Panc1 (cell line): ENCODE measurements around the gene GNAI1. TPM values are rescaled to one million over a fixed set of nuclear protein-coding genes. Genes with fewer than 3 reads are reported as not detected.

Experiments used
- ATAC-seq: fragments of 200-7000 bp; cut with Tn5 transposase; 2 replicates; pipeline ENCODE4 v1.9.1; 2020; ENCODE audit warnings: mild to moderate bottlenecking, moderate library complexity
- BruUV-seq: library from RNA; stranded (reverse); fragments of 400-500 nt; replicated peaks from 2 replicates; lab custom pipeline; 2021; lab: Mats Ljungman, UMichigan
- CTCF ChIA-PET: fragments of 300-600 bp; sonication (Branson Sonifier 250); formaldehyde crosslinking; loops from one replicate; lab custom pipeline; 2022; ENCODE audit warnings: antibody characterized with exemption; lab: Charles Lee
- POLR2A ChIA-PET: fragments of 300-600 bp; sonication (Branson Sonifier 250); formaldehyde crosslinking; loops from one replicate; lab custom pipeline; 2022; ENCODE audit warnings: antibody characterized with exemption; lab: Charles Lee
- DNase-seq: peaks from one replicate; pipeline ENCODE4 v3.0.0-alpha.2; 2010; ENCODE audit warnings: low read depth, low spot score
- H3K27ac ChIP-seq: 2 replicates; pipeline ENCODE4 v1.5.1; 2011; ENCODE audit warnings: mild to moderate bottlenecking, low read length, inconsistent platforms
- H3K27me3 ChIP-seq: fragments of 200-500 bp; sonication (Bioruptor generic); 2 replicates; pipeline ENCODE4 v1.6.0; 2014; ENCODE audit warnings: low read length, inconsistent platforms; ENCODE audit not compliant: control insufficient read depth, insufficient read depth
- H3K36me3 ChIP-seq: fragments of 200-500 bp; sonication (Bioruptor generic); 2 replicates; pipeline ENCODE4 v1.5.1; 2014; ENCODE audit warnings: inconsistent platforms, mild to moderate bottlenecking, low read length, moderate library complexity; ENCODE audit not compliant: control insufficient read depth, insufficient read depth
- H3K4me1 ChIP-seq: 2 replicates; pipeline ENCODE4 v1.5.1; 2011; ENCODE audit warnings: inconsistent platforms, mild to moderate bottlenecking, low read length, moderate library complexity; ENCODE audit not compliant: control insufficient read depth, insufficient read depth
- H3K4me3 ChIP-seq, 2 experiments: 2 replicates each; pipeline ENCODE4 v1.5.1; 2011 to 2012; ENCODE audit warnings: low read depth in 2 of 2, low read length in 2 of 2, mild to moderate bottlenecking in 2 of 2, inconsistent platforms in 1 of 2, moderate library complexity in 1 of 2
- H3K9me3 ChIP-seq: fragments of 200-500 bp; sonication (Bioruptor generic); 2 replicates; pipeline ENCODE4 v1.5.1; 2014; ENCODE audit warnings: low read depth, mild to moderate bottlenecking, inconsistent platforms, low read length, moderate library complexity; ENCODE audit not compliant: control insufficient read depth, insufficient read depth
- POLR2AphosphoS5 ChIP-seq: IDR thresholded peaks from 2 replicates; pipeline ENCODE4 v1.6.1; 2012; ENCODE audit warnings: mild to moderate bottlenecking, low read depth, low read length, moderate library complexity
- SIN3A ChIP-seq: IDR thresholded peaks from 2 replicates; pipeline ENCODE4 v1.6.1; 2012; ENCODE audit warnings: low read depth, mild to moderate bottlenecking, low read length, moderate library complexity, borderline replicate concordance; ENCODE audit not compliant: insufficient read depth
- TCF7L2 ChIP-seq: IDR thresholded peaks from 2 replicates; pipeline ENCODE4 v1.6.1; 2011; ENCODE audit warnings: mild to moderate bottlenecking, low read depth, low read length, inconsistent platforms
- in situ Hi-C: cut with HindIII; loops from 2 replicates; pipeline ENCODE4 v1.10.0; 2016; ENCODE audit warnings: low sequenced_read_pairs, low pct_unique_long_range_greater_than_20kb
- intact Hi-C: fragments of 100-400 bp; cut with micrococcal nuclease; formaldehyde crosslinking; loops from one replicate; pipeline ENCODE4 v1.10.0; 2022; ENCODE audit not compliant: unreplicated experiment
- total RNA-seq: library from RNA; stranded (reverse); gene quantifications from one replicate; pipeline ENCODE4 v1.2.1, GENCODE V29; 2021; ENCODE audit not compliant: unreplicated experiment
- TF ChIP-seq, protein P1 (sequence below): fragments of 450-650 bp; IDR thresholded peaks from 2 replicates; pipeline ENCODE4 v1.5.1; 2017; ENCODE audit warnings: mild to moderate bottlenecking
- TF ChIP-seq, protein P2 (sequence below), 2 experiments: IDR thresholded peaks; 2 replicates each; pipeline ENCODE4 v1.6.1; 2011 to 2012; ENCODE audit warnings: low read depth in 2 of 2, control low read depth in 1 of 2, low read length in 1 of 2, mild to moderate bottlenecking in 1 of 2, moderate library complexity in 1 of 2; ENCODE audit not compliant: insufficient read depth in 1 of 2

The GNAI1 gene
- total RNA-seq, 1 experiment from 2014 or later = 19.2 TPM

DNA sequence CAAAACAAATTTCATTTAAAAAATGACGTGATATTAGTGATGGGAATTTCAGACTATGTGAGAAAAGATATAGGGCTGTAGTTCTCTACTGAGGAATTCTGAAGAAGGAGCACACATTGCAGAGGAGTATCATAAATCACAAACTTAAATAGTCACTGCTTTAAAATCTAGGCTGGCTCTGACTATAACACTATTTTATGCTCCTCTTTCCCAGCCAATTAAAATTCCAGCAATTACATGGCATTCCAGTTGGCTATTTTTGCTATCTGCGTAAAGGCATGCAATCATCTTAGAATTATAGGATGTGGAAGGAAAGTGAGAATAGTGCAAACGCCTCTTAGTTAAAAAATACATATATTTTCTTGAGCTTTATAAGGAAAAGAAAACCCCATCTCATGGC is 123.1 kb downstream of the GNAI1 start:
- no peak overlapping the region for H3K4me3 ChIP-seq
- BruUV-seq = no TSS peak
- DNase-seq (no peak), ATAC-seq (no peak)
- H3K27ac ChIP-seq = no peak overlapping the region
- TF ChIP-seq TCF7L2 (no peak), SIN3A (no peak), POLR2AphosphoS5 (no peak)
- TF ChIP-seq, protein P1, sequence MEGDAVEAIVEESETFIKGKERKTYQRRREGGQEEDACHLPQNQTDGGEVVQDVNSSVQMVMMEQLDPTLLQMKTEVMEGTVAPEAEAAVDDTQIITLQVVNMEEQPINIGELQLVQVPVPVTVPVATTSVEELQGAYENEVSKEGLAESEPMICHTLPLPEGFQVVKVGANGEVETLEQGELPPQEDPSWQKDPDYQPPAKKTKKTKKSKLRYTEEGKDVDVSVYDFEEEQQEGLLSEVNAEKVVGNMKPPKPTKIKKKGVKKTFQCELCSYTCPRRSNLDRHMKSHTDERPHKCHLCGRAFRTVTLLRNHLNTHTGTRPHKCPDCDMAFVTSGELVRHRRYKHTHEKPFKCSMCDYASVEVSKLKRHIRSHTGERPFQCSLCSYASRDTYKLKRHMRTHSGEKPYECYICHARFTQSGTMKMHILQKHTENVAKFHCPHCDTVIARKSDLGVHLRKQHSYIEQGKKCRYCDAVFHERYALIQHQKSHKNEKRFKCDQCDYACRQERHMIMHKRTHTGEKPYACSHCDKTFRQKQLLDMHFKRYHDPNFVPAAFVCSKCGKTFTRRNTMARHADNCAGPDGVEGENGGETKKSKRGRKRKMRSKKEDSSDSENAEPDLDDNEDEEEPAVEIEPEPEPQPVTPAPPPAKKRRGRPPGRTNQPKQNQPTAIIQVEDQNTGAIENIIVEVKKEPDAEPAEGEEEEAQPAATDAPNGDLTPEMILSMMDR = no peak
- TF ChIP-seq, protein P2, sequence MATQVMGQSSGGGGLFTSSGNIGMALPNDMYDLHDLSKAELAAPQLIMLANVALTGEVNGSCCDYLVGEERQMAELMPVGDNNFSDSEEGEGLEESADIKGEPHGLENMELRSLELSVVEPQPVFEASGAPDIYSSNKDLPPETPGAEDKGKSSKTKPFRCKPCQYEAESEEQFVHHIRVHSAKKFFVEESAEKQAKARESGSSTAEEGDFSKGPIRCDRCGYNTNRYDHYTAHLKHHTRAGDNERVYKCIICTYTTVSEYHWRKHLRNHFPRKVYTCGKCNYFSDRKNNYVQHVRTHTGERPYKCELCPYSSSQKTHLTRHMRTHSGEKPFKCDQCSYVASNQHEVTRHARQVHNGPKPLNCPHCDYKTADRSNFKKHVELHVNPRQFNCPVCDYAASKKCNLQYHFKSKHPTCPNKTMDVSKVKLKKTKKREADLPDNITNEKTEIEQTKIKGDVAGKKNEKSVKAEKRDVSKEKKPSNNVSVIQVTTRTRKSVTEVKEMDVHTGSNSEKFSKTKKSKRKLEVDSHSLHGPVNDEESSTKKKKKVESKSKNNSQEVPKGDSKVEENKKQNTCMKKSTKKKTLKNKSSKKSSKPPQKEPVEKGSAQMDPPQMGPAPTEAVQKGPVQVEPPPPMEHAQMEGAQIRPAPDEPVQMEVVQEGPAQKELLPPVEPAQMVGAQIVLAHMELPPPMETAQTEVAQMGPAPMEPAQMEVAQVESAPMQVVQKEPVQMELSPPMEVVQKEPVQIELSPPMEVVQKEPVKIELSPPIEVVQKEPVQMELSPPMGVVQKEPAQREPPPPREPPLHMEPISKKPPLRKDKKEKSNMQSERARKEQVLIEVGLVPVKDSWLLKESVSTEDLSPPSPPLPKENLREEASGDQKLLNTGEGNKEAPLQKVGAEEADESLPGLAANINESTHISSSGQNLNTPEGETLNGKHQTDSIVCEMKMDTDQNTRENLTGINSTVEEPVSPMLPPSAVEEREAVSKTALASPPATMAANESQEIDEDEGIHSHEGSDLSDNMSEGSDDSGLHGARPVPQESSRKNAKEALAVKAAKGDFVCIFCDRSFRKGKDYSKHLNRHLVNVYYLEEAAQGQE (IDR thresholded peaks at IDR 0.05; ENCODE audit: insufficient read depth in 1 of 2, low read depth in 2 of 2, low read length in 1 of 2) = no peak
- intact Hi-C loops (no loop called here), in situ Hi-C loops (no loop called here)
- H3K9me3 ChIP-seq = no peaks in the 10 kb centered on the region
- CTCF ChIA-PET = no interaction called here
- POLR2A ChIA-PET = no interaction called here
- no peaks in the 10 kb centered on the region for H3K4me1 ChIP-seq
- H3K27me3 ChIP-seq = no peaks in the 10 kb centered on the region; the same call in 1 of the 2 replicates
- H3K36me3 ChIP-seq = no peaks in the 10 kb centered on the region

DNA sequence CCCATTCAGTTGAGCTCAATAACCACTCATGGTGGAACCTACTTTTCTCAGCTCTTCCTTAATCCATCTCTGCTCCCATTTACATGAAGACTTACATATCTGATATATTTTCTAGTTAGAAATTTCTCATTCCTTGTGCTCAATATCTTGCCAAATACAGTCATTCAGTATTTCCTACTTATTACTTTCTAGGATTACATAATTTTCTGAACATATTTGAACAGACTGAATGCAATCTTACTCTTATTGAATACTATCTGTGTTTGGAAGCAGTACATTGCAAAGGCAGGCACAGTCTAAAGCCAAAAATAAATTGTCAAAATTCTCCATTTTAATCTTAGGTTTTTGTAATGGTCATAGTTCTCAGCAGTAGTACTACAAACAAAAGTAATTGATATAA is 126.0 kb downstream of the GNAI1 start:
- no peak for DNase-seq
- TF ChIP-seq, protein P1 = no peak
- TF ChIP-seq, protein P2 (IDR thresholded peaks at IDR 0.05; ENCODE audit: insufficient read depth in 1 of 2, low read depth in 2 of 2, low read length in 1 of 2) = no peak
- TF ChIP-seq TCF7L2 (no peak), POLR2AphosphoS5 (no peak), SIN3A (no peak)
- POLR2A ChIA-PET = no interaction called here
- no peak for ATAC-seq
- Histone ChIP-seq H3K4me1 (no peaks in the 10 kb centered on the region), H3K36me3 (no peaks in the 10 kb centered on the region), H3K27ac (no peak overlapping the region), H3K27me3 (no peaks in the 10 kb centered on the region), H3K9me3 (no peaks in the 10 kb centered on the region), H3K4me3 (no peak overlapping the region)
- CTCF ChIA-PET = no interaction called here
- in situ Hi-C loops = no loop called here
- no TSS peak for BruUV-seq
- intact Hi-C loops = no loop called here
